HS-5 (cell line): ENCODE results near the gene MAEL.
"Not testable (repeated sequence)": the region's sequence is repeated elsewhere in the genome, so short reads cannot be mapped to it uniquely, and the experiment has no call there.

Experiments used
- DNase-seq: peaks from one replicate; pipeline ENCODE4 v3.0.0-alpha.2; 2012; ENCODE audit warnings: low read depth

MAEL gene

GRCh38 chr1:166978821-166979220 lies 10.3 kb upstream of the MAEL start:
- no peak for DNase-seq

- no peak for DNase-seq
Observed at GRCh38 chr1:166980383-166980782, 8.7 kb upstream of the MAEL start.

GRCh38 chr1:166980818-166981217 lies 8.3 kb upstream of the MAEL start:
- DNase-seq, result no peak

DNA sequence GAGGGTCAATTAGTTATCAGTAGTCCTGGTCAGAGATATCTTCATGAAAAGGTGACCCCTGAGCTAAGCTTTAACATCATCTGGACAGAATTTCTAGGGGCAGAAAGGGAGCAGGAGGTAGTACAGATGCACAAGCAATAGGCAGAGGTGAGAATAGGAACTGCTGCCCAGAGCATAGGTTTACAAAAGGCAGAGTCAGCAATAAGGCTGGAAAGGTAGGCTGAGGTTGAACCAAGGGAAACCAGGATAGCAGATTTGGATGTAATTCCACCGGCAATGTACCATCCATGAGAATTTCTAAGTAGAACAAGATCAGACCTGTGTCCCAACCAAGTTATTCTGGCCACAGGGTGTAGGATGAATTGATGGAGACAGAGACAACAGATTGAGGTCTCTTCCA lies 7.5 kb upstream of the MAEL start:
- no peak for DNase-seq

- DNase-seq, result no peak
Observed at GRCh38 chr1:166999075-166999474, 10.0 kb downstream of the MAEL start.

GRCh38 chr1:166999500-167000055 lies 10.5 kb downstream of the MAEL start:
- no peak for DNase-seq

- DNase-seq, result no peak
Observed at GRCh38 chr1:167000546-167000945, 11.5 kb downstream of the MAEL start.

GRCh38 chr1:167002354-167002753 lies 13.3 kb downstream of the MAEL start:
- DNase-seq, result no peak

DNA sequence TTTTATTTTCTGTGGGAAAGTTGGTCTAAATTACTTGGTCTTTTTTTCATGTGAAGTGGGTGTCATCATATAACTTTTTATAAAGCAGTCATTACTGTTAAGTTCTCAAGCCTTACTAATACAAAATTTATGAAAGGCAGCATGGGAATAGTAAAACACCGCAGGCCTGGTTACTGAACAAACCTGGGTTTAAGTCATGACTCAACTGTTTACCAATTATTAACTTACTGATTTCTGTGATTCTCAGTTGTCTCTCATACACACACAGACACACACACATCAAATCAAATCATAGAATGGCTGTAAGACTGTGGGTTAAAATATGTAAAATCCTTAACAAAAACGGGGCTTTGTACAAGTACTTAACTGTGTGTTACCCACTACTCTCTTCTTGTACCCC lies 14.6 kb downstream of the MAEL start:
- no peak for DNase-seq

- no peak for DNase-seq
Observed at GRCh38 chr1:167011560-167012191, 22.6 kb downstream of the MAEL start.

DNA sequence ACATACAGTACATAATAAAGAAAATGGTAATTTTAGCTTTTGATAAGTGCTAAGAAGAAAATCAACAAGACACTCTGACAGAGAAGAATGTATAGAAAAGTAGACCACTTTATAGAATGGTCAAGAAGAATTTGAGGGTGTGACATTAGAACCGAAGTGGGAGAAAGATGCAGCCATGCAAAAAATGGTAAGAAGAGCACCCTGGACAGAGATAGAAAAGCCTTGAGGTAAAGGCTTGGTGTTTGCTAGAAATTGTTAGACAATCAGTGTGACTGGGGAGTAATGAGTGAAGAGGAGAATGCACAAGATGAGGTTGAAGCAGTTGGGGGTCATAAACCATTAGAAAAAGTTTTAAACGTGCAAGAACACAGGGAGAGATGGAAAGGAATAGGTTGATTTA lies 23.5 kb downstream of the MAEL start:
- DNase-seq, result no peak

DNA sequence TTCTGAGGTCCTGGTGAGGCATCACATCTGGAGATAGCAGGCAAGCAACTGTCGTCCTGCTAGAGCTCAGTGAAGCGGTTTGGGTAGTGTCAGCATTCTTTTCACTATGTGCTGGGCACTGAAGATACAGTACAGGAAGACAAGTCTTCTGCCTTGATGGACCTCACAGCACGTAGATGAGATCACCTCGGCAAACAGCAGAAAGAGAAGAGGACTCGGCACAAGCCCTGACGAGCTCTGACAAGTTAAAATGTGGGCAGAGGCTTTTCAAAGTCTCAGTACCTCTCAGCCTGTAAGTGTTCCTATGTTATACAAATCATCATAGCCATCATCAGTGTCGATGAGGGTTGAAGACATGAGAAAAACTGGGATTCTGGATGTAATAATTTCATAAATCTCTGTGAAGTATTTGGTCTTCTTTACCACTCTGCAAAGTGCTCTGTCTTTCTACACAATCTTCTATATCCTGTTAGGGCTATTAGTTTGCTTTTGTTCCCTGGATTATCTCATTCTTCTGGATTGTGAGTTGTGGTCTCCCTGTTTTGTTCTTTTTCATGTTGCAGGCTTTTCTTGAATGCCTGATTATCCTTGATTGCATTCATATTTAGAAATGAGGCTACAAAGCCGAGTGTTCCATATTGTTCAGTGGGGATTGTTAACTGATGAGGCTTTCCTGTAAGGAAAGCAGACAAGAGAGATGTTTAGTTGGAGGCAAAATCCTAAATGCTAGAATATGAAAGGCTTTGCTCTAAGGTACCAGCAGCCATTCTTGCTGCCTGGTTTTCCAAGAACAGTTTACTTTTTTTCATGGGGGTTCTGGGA lies 24.2 kb downstream of the MAEL start:
- DNase-seq, result no peak

GRCh38 chr1:167016100-167016750 lies 27.1 kb downstream of the MAEL start:
- DNase-seq, result no peak

DNA sequence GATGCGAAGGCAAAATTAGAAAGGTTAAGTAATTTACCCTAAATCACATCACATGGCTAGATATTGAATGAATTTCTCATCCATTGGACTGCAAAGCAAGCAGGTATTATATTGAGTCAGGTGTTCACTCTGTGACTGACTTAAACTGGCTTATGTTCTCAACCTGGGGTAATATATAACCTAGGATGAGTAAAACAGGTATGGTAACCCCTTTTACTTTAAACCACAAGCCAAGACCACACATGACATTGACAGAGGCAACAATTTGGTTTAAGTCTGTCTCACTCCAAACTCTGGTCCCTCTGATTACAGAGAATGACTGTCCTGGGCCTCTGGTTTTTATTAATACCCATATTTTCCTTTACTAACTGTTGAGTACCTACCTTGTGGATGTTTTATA lies 33.3 kb downstream of the MAEL start:
- no peak for DNase-seq

DNA sequence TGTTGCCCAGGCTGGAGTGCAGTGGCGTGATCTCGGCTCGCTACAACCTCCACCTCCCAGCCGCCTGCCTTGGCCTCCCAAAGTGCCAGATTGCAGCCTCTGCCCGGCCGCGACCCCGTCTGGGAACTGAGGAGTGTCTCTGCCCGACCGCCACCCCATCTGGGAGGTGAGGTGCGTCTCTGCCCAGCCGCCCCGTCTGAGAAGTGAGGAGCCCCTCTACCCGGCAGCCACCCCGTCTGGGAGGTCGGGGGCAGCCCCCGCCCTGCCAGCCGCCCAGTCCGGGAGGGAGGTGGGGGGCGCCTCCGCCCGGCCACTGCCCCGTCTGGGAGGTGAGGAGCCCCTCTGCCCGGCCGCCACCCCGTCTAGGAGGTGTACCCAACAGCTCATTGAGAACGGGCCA lies 40.5 kb downstream of the MAEL start:
- not testable (repeated sequence) for DNase-seq

- no peak for DNase-seq
Observed at GRCh38 chr1:167033646-167034045, 44.6 kb downstream of the MAEL start.

GRCh38 chr1:167043752-167044488 lies 54.8 kb downstream of the MAEL start:
- no peak for DNase-seq

- DNase-seq, result no peak
Observed at GRCh38 chr1:167051907-167052306, 62.8 kb downstream of the MAEL start.

DNA sequence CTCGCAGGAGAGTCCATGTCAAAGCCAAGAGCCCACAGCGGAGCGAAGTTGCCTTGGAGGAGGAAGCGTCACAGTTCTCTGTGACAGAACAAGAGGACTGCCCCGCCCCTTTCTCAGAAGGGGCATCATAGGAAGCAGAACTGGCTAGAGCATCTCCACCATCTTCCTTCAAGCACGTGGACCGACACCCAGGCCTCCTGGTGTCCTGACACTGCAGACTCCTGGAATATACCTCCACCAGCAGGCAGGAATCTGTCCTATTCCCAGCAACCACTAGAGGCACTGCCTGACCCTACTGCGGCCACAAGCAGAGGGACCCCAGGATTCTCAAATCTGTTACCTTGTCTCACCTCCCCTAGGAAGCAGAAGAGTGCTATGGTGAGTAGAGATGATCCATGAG lies 63.3 kb downstream of the MAEL start:
- DNase-seq, result no peak

GRCh38 chr1:167054531-167054930 lies 65.5 kb downstream of the MAEL start:
- no peak for DNase-seq

DNA sequence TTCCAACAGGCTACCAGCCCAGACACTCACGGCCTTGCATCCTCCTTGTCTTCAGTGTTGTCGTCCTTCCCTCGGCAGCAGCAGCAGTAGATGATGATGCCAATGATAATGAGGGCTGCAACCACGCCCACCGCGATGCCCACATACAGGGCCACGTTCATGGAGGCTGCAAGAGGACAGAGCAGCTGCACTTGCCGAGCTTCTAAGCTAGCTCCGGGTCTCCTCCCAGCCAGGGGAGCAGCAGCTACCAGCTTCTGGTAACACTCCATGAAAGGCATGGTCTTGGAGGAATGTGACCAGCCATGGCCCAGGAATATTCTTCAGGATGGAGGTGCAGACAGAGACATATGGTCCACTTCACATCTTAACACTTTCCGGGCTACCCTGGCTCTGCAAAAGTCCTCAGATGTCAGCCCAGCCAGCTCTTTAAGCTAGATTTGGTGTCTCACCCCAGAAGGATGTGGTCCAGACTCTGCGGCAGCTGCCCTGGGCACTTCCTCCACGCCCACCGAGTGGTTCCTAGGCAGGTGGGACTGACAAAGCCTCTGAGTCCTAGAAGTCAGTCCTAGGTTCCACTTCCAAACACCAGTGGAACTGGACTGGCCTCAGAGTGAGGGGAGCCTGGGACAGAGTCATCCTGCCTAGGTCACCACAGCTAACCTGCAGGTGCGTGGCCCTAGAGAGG lies 66.0 kb downstream of the MAEL start:
- DNase-seq, result no peak
